Thoracic aorta (tissue), 2 donors: ENCODE data around the gene CTNNA3. TPM values are rescaled to one million over a fixed set of nuclear protein-coding genes. Genes with fewer than 3 reads are reported as not detected.

ENCODE experiments used
- ATAC-seq: fragments of 150-250 bp; one replicate; pipeline ENCODE4 v1.8.0; 2017; ENCODE audit warnings: low read depth; ENCODE audit not compliant: insufficient number of reproducible peaks, low FRiP score
- DNase-seq: peaks from one replicate; pipeline ENCODE4 v3.0.0-alpha.2; 2020; ENCODE audit warnings: low spot score
- H3K27ac ChIP-seq, 2 donors: fragments of 200-600 bp; sonication (generic); 1 replicate in 1 of 2; 2 replicates in 1 of 2; pipeline ENCODE4 v1.5.1; 2016; ENCODE audit warnings: mild to moderate bottlenecking in 2 of 2, moderate library complexity in 2 of 2
- H3K27me3 ChIP-seq: fragments of 200-600 bp; sonication (generic); replicated peaks from 2 replicates; pipeline ENCODE4 v1.6.0; 2016; ENCODE audit warnings: mild to moderate bottlenecking; ENCODE audit not compliant: insufficient read depth
- H3K36me3 ChIP-seq: fragments of 200-600 bp; sonication (generic); one replicate; pipeline ENCODE4 v1.5.1; 2016
- H3K4me1 ChIP-seq, 2 donors: fragments of 200-600 bp; sonication (generic); 1 replicate in 1 of 2; 2 replicates in 1 of 2; pipeline versions ENCODE4 v1.5.1 to v1.6.0; 2016; ENCODE audit warnings: low read depth in 2 of 2, mild to moderate bottlenecking in 1 of 2; ENCODE audit not compliant: control insufficient read depth in 1 of 2
- H3K4me3 ChIP-seq: fragments of 200-600 bp; sonication (generic); 2 replicates; pipeline ENCODE4 v1.5.1; 2016; ENCODE audit warnings: mild to moderate bottlenecking
- H3K9me3 ChIP-seq: fragments of 200-600 bp; sonication (generic); 2 replicates; pipeline ENCODE4 v1.5.1; 2016
- total RNA-seq, 2 donors: library from RNA; depleted of rRNA; stranded (reverse); fragments of >200 nt; gene quantifications; one replicate each; pipeline versions ENCODE4 v1.1.0 to v1.2.3, GENCODE V29; 2016
- TF ChIP-seq, protein P1 (sequence below): fragments of 200-600 bp; sonication (generic); IDR thresholded peaks from one replicate; pipeline ENCODE4 v1.5.1; 2019; ENCODE audit warnings: antibody characterized with exemption

The CTNNA3 gene
- total RNA-seq, 2 donors from 2014 or later, result 0.95 to 1.2 TPM

DNA sequence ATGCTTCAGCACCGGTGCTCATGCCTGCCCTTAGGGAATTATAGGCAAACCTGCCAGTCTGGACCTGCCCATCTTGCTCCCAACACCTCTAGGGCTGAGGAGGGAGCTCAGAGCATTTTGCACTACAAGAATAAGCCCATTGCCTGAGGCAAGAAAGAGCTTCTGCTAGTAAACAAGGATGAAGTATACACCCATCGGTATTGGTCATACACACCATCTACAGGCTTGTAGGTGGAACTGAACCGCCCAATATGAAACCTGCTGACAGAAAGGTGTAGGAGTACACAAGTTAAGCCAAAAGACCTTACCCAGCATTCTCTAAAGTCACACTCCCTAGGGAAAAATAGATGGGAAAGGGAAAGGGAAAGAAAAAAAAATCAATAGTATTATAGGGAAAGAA lies 1727.1 kb downstream of the CTNNA3 start:
- H3K9me3 ChIP-seq, result no peaks in the 10 kb centered on the region

DNA sequence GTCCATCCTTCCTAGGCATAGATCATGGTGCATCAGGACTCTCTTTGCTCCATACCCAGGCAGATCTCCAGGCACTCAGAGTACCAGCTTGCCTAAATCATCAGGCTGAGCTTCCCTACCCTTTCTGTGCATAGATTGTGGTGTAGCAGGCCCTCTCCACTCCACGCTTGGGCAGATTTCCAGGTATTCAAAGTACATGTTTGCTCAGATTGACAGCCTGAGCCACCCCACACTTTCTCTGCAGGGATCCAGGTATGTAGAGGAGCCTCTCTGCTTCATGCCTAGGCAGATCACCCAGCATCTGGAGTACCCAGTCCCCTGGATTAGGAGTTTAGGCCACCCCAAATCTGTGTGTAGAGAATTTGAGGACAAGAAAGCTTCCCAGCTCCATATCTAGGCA lies 1727.6 kb downstream of the CTNNA3 start:
- Histone ChIP-seq H3K4me1 (no peaks in the 10 kb centered on the region), H3K27ac (no peak overlapping the region), H3K9me3 (no peaks in the 10 kb centered on the region), H3K36me3 (no peaks in the 10 kb centered on the region), H3K27me3 (no peaks in the 10 kb centered on the region), H3K4me3 (no peak overlapping the region)
- ATAC-seq, result no peak
- TF ChIP-seq, protein P1, sequence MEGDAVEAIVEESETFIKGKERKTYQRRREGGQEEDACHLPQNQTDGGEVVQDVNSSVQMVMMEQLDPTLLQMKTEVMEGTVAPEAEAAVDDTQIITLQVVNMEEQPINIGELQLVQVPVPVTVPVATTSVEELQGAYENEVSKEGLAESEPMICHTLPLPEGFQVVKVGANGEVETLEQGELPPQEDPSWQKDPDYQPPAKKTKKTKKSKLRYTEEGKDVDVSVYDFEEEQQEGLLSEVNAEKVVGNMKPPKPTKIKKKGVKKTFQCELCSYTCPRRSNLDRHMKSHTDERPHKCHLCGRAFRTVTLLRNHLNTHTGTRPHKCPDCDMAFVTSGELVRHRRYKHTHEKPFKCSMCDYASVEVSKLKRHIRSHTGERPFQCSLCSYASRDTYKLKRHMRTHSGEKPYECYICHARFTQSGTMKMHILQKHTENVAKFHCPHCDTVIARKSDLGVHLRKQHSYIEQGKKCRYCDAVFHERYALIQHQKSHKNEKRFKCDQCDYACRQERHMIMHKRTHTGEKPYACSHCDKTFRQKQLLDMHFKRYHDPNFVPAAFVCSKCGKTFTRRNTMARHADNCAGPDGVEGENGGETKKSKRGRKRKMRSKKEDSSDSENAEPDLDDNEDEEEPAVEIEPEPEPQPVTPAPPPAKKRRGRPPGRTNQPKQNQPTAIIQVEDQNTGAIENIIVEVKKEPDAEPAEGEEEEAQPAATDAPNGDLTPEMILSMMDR, result no peak
- DNase-seq, result no peak

More for the DNA sequence above, 1727.1 kb downstream of the CTNNA3 start:
- Histone ChIP-seq H3K4me3 (no peak overlapping the region), H3K27ac (no peak overlapping the region), H3K27me3 (no peaks in the 10 kb centered on the region), H3K36me3 (no peaks in the 10 kb centered on the region), H3K4me1 (no peaks in the 10 kb centered on the region)
- TF ChIP-seq, protein P1, result no peak
- ATAC-seq (no peak), DNase-seq (no peak)

GRCh38 chr10:65964205-65964604 lies 1731.8 kb downstream of the CTNNA3 start:
- no peak for ATAC-seq

GRCh38 chr10:65952086-65952485 lies 1743.9 kb downstream of the CTNNA3 start:
- DNase-seq (no peak), ATAC-seq (no peak)
- Histone ChIP-seq H3K9me3 (no peaks in the 10 kb centered on the region), H3K36me3 (no peaks in the 10 kb centered on the region), H3K27me3 (no peaks in the 10 kb centered on the region), H3K4me1 (no peaks in the 10 kb centered on the region), H3K27ac (no peak overlapping the region), H3K4me3 (no peak overlapping the region)
- TF ChIP-seq, protein P1, result no peak

More at GRCh38 chr10:65964205-65964604, 1731.8 kb downstream of the CTNNA3 start:
- no peaks in the 10 kb centered on the region for H3K27me3 ChIP-seq
- H3K27ac ChIP-seq, result no peak overlapping the region
- H3K36me3 ChIP-seq, result no peaks in the 10 kb centered on the region
- H3K9me3 ChIP-seq, result no peaks in the 10 kb centered on the region
- no peak overlapping the region for H3K4me3 ChIP-seq
- TF ChIP-seq, protein P1, result no peak
- no peaks in the 10 kb centered on the region for H3K4me1 ChIP-seq
- no peak for DNase-seq

DNA sequence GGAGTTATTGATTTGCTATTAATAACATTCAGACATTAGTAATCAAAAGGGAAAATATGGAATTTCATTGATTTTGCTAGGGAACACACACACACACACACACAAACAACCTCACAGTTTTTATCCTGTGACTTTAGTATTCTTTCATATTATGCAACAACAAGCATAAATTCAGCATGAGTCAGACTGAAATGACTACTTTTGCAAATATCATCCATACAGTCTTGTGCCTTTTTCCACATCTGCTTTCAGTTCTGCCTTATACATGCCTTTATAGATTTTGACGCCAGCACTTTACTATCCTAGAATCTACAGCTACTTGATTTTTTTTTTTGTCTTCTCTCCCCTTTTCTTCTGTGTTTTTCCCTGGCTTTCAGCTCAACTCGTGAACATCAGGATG lies 1745.9 kb downstream of the CTNNA3 start:
- H3K9me3 ChIP-seq, result no peaks in the 10 kb centered on the region
- no peak for ATAC-seq

More for the DNA sequence above, 1745.9 kb downstream of the CTNNA3 start:
- Histone ChIP-seq H3K27me3 (no peaks in the 10 kb centered on the region), H3K4me3 (no peak overlapping the region), H3K27ac (no peak overlapping the region), H3K4me1 (no peaks in the 10 kb centered on the region), H3K36me3 (no peaks in the 10 kb centered on the region)
- TF ChIP-seq, protein P1, result no peak
- DNase-seq, result no peak
